DMS114 treated with DMSO at 0.1 percent for 48 hours (cell line): ENCODE measurements around the gene PDE1A.

Experiments used
- DNase-seq: peaks from one replicate; lab custom pipeline; 2025; ENCODE audit not compliant: unreplicated experiment; lab: John Stamatoyannopoulos, UW

Gene PDE1A

GRCh38 chr2:182426918-182427240, at the start of gene PDE1A:
Gene PDE1A, minus strand, starts transcription at chr2:182427036.
- no peak for DNase-seq

- DNase-seq, result no peak
Measured at GRCh38 chr2:182473635-182474034, 46.8 kb upstream of the PDE1A start.

- no peak for DNase-seq
Measured at GRCh38 chr2:182463760-182464159, 36.9 kb upstream of the PDE1A start.

GRCh38 chr2:182456784-182457183, 29.9 kb upstream of the PDE1A start:
- DNase-seq, result no peak

GRCh38 chr2:182452456-182452990, 25.7 kb upstream of the PDE1A start:
- no peak for DNase-seq

- DNase-seq, result no peak
Measured at GRCh38 chr2:182448371-182448770, 21.5 kb upstream of the PDE1A start.

GRCh38 chr2:182447863-182448262, 21.0 kb upstream of the PDE1A start:
- no peak for DNase-seq

GRCh38 chr2:182447163-182447562, 20.3 kb upstream of the PDE1A start:
- no peak for DNase-seq

GRCh38 chr2:182446087-182446486, 19.3 kb upstream of the PDE1A start:
- no peak for DNase-seq

GRCh38 chr2:182445391-182445965, 18.6 kb upstream of the PDE1A start:
- DNase-seq, result no peak

- no peak for DNase-seq
Measured at GRCh38 chr2:182444806-182445205, 18.0 kb upstream of the PDE1A start.

- no peak for DNase-seq
Measured at GRCh38 chr2:182444170-182444569, 17.3 kb upstream of the PDE1A start.

GRCh38 chr2:182436252-182436651, 9.4 kb upstream of the PDE1A start:
- DNase-seq, result no peak

- DNase-seq, result no peak
Measured at GRCh38 chr2:182435754-182436153, 8.9 kb upstream of the PDE1A start.

GRCh38 chr2:182432051-182432450, 5.2 kb upstream of the PDE1A start:
- no peak for DNase-seq

- DNase-seq, result no peak
Measured at GRCh38 chr2:182428476-182428875, 1.6 kb upstream of the PDE1A start.

- no peak for DNase-seq
Measured at GRCh38 chr2:182426082-182426917, 536 bp downstream of the PDE1A start.

GRCh38 chr2:182422864-182423263, 4.0 kb downstream of the PDE1A start:
- DNase-seq, result no peak

- no peak for DNase-seq
Measured at GRCh38 chr2:182420669-182421068, 6.2 kb downstream of the PDE1A start.

- no peak for DNase-seq
Measured at GRCh38 chr2:182416861-182417260, 10.0 kb downstream of the PDE1A start.

GRCh38 chr2:182416191-182416590, 10.6 kb downstream of the PDE1A start:
- DNase-seq, result no peak

GRCh38 chr2:182415771-182416170, 11.1 kb downstream of the PDE1A start:
- DNase-seq, result no peak

- no peak for DNase-seq
Measured at GRCh38 chr2:182412858-182413257, 14.0 kb downstream of the PDE1A start.
